Superior temporal gyrus (tissue), 1 donor: ENCODE results near the gene TSKS.
"Not testable (repeated sequence)": the region's sequence is repeated elsewhere in the genome, so short reads cannot be mapped to it uniquely, and the experiment has no call there.

Source experiments
- DNase-seq: peaks from one replicate; pipeline ENCODE4 v3.0.0-alpha.2; 2016; ENCODE audit errors: extremely low spot score

TSKS gene

GRCh38 chr19:49766007-49766929, 3.2 kb upstream of the TSKS start:
- DNase-seq, result peak; percentile 100

GRCh38 chr19:49764341-49764740, 1.2 kb upstream of the TSKS start:
- no peak for DNase-seq

GRCh38 chr19:49761625-49762311, 1.3 kb downstream of the TSKS start:
- DNase-seq, result no peak

- no peak for DNase-seq
Measured at GRCh38 chr19:49761249-49761624, 1.9 kb downstream of the TSKS start.

- DNase-seq, result no peak
Measured at GRCh38 chr19:49758292-49758691, 4.8 kb downstream of the TSKS start.

GRCh38 chr19:49755956-49756355, 7.2 kb downstream of the TSKS start:
- DNase-seq, result no peak

GRCh38 chr19:49752701-49753100, 10.4 kb downstream of the TSKS start:
- no peak for DNase-seq

GRCh38 chr19:49749771-49750170, 13.3 kb downstream of the TSKS start:
- DNase-seq, result no peak

- DNase-seq, result peak; percentile 26
Measured at GRCh38 chr19:49749055-49749716, 13.9 kb downstream of the TSKS start.

- no peak for DNase-seq
Measured at GRCh38 chr19:49746206-49746958, 16.7 kb downstream of the TSKS start.

GRCh38 chr19:49744946-49745381, 18.1 kb downstream of the TSKS start:
- no peak for DNase-seq

- no peak for DNase-seq
Measured at GRCh38 chr19:49741210-49741844, 21.8 kb downstream of the TSKS start.

- no peak for DNase-seq
Measured at GRCh38 chr19:49739933-49740332, 23.2 kb downstream of the TSKS start.

GRCh38 chr19:49739098-49739497, 24.0 kb downstream of the TSKS start:
- DNase-seq, result no peak

- DNase-seq, result no peak
Measured at GRCh38 chr19:49738268-49738667, 24.8 kb downstream of the TSKS start.

- DNase-seq, result no peak
Measured at GRCh38 chr19:49730166-49730565, 32.9 kb downstream of the TSKS start.

- no peak for DNase-seq
Measured at GRCh38 chr19:49727217-49728030, 35.7 kb downstream of the TSKS start.

- not testable (repeated sequence) for DNase-seq
Measured at GRCh38 chr19:49719420-49719819, 43.7 kb downstream of the TSKS start.

GRCh38 chr19:49718991-49719390, 44.1 kb downstream of the TSKS start:
- DNase-seq, result no peak

- no peak for DNase-seq
Measured at GRCh38 chr19:49718511-49718910, 44.6 kb downstream of the TSKS start.
